GM18526 (cell line): ENCODE measurements around the gene IGSF21.

Source experiments
- POLR2A ChIP-seq: IDR thresholded peaks from 3 replicates; pipeline ENCODE4 v1.6.1; 2011; ENCODE audit not compliant: insufficient read length; ENCODE audit errors: extremely low read depth

The IGSF21 gene

DNA sequence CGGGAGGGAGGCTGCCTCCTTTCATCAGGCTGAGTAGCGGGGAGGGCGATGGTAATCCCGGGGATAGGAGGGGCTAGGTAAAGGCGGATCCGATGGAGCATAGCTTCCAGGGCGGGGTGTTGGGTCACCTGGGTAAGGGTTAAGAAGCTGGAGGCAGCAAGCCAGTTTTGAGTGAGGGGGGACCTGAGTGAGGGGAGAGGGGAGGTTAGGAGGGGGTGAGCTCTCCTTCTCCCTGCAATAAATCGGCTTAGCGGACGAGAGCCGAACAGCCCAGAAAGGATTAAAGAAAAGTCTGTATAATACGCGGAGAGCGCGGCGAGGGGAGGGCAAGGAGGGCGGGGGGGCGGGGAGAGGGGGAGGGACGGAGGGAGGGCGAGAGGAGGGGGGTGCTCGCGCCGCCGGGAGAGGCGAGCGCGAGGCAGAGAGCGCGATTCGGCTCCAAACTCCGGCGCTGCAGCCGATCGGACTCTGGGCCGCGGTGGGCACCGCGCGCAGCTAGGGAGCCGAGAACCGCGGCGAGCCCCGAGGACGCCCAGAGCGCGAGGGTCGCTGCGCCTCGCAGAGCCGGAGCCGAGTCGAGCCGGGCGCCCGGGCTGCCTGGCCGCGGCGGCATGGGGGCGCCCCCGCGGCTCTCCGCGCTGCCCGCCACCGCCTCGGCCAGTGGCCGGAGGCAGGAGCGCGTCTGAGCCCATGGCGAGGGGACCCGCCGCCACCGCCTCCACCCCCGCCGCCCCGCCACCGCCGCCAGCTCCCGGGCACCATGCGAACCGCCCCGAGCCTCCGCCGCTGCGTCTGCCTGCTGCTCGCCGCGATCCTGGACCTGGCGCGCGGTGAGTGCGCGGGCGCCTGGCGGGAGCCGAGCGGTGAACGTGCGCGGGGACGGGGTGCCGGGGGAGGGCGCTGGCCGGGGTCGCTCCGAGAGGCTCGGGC, at the start of gene IGSF21:
IGSF21 (plus strand) TSS at position 430 of the 930 bp plus-strand sequence; CDS start at position 761, 331 bp downstream.
- TF ChIP-seq POLR2A: no peak

DNA sequence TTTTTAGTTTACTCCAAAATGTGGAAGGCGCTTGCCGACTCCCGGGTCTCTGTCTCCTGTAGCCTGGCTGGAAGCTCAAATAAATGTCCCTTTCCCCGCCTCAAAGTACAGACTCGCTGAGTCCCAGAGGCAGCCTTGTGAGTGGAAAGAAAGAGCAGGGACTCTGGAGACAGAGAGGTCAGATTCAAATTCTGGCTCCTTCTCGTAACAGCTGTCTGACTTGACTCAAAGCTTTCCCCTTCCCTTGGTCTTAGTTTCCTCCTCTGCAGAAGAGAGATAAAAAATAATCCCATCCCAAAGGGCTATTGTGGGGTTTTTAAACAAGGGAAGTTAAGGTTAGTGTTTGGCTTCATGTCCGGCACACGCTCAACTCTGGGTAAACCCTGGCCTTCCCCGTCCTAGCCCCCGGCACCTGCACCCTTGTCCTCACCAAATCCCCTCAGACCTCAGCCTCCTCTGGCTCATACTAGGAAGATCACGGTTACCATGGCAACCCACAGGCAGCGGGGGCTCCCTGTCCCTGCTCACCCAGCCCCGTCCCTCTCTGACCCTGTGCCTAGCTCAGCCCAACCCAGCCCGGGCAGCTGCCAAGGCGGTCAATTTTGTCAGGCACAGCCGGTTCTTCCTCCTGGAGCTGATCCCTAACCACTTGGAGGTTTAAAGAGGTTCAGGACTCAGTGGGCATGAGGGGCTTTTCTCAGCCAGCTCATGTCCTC, 49.2 kb upstream of the IGSF21 start:
- TF ChIP-seq POLR2A: no peak

- TF ChIP-seq POLR2A: no peak
Measured at GRCh38 chr1:18058981-18059605, 48.5 kb upstream of the IGSF21 start.

- no peak for TF ChIP-seq POLR2A
Measured at GRCh38 chr1:18060366-18060765, 47.2 kb upstream of the IGSF21 start.

GRCh38 chr1:18062185-18062584, 45.4 kb upstream of the IGSF21 start:
- no peak for TF ChIP-seq POLR2A

DNA sequence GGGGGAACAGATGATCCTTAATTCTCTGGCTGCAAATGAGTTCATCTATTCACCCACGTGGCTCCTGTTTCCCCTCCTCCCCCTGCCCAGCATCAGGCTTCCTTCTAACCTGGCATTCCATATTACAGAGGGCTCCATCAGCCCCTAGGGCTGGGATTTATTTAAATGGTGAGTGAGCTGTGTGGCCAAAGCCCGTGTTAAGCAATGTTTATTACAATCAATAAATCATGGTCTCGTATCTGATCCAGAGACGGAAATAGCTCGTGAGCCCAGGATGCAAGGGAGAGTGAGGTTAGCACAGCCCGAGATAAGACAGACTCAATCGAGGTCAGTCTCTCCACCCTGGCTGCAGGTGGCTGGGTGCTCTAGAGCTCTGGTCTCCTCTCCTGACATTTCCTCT, 43.1 kb upstream of the IGSF21 start:
- TF ChIP-seq POLR2A: no peak

GRCh38 chr1:18066576-18066975, 41.0 kb upstream of the IGSF21 start:
- no peak for TF ChIP-seq POLR2A

DNA sequence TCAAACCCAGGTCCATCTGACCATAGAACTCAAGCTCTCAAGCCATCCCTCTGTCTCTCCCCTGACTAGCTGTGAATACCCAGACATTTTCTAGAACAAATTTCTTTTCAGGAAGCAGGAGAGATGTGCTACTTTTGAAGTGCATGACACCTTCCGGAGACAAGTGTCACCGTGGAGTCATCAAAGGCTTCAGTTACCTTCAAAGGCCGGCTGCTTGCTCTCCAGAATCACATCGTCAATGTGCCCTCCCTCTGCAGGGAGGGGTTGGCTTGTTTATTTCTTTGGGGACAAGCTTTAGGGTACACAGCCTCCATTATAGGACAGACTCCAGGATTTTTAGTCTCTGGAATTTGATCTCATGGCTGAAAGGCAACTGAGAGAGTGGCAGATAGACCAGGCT, 37.7 kb upstream of the IGSF21 start:
- TF ChIP-seq POLR2A: no peak

DNA sequence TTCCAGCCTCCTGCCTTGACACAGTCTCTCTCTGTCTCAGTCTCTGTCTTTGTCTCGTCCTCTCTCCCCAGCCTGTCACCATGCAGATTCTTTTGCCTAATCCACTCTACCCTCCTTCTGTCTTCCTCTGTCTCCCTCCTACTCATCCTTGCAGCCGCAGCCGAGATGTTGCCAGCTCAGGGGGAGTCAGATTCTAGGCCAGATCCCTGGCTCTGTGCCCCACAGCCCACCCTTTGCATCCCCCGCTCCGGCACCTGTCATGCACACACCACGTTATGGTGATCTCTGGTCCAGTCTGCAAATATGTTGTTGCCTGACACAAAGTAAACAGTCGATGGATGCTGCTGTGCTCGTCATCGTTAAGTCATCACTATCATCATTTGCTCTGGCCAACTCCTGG, 35.5 kb upstream of the IGSF21 start:
- no peak for TF ChIP-seq POLR2A

- no peak for TF ChIP-seq POLR2A
Measured at GRCh38 chr1:18073066-18073642, 34.4 kb upstream of the IGSF21 start.

GRCh38 chr1:18077657-18078215, 29.9 kb upstream of the IGSF21 start:
- TF ChIP-seq POLR2A: no peak

- TF ChIP-seq POLR2A: no peak
Measured at GRCh38 chr1:18079941-18080735, 27.5 kb upstream of the IGSF21 start.

DNA sequence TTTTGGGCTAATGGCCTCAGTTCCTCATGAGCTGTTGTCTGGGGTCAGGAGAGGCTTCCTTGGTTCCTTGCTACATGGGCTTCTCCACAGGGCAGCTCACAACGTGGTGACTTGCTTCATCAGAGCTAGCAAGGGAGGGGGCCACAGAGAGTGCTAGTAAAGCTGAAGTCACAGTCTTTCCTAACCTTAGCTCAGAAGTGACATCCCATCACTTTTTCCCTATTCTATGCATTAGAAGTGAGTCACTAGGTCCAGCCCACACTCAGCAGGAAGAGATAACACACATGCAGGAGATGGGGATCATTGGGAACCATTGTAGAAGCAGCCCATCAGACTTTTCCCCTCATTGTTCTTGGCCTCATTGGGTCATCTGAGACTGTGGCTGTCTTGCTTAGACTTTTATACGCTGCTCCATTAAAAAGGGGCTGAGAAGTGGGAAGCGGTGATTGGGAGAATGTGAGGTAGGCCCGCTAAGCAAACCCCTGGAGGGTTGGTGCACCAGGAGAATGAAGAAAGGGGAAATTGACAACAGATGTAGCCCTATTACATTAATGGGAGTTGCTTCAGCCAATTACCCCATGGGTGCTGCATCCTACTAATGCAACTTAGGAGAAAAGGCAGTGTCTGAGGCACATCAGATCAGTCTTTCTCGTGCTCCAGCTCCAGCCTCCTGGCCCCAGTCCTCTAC, 22.1 kb upstream of the IGSF21 start:
- TF ChIP-seq POLR2A: no peak

DNA sequence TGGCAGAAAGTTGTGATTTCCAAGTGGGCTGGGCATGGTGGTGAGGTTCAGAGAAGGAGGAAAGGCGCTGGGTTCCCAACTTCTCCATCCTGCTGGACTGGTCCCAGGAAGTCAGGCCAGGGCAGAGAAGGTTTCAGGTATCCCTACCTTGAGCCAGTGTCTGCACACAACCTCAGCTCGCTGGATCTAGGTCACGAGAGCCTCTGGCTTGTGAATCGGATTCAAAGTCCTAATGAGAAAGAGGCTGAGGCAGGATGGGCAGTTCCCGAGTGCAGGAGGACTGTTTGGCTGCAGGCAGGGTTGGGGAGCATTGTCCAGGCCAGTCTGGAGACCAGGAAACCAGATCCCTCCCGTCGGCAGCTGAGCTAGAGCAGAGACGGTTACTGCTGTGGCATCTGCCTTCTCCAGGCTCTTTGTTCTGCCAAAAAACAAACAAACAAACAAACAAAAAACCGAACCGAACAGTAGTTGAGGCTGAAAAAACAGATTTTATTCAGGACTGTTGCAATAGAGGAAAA, 19.5 kb upstream of the IGSF21 start:
- no peak for TF ChIP-seq POLR2A

GRCh38 chr1:18089488-18089887, 18.1 kb upstream of the IGSF21 start:
- no peak for TF ChIP-seq POLR2A
